HepG2 (cell line): Measurements from ENCODE around the gene GGTLC1.

Experiments used
- ATF1 ChIP-seq: IDR thresholded peaks from 2 replicates; pipeline ENCODE4 v1.6.1; 2016; ENCODE audit warnings: mild to moderate bottlenecking, control low read depth
- CTCF ChIP-seq: sonication (generic); formaldehyde crosslinking; IDR thresholded peaks from 2 replicates; pipeline ENCODE4 v1.5.0; 2020; ENCODE audit warnings: mild to moderate bottlenecking, missing genetic modification reagents, moderate library complexity
- FOXM1 ChIP-seq: sonication (generic); formaldehyde crosslinking; IDR thresholded peaks from 2 replicates; pipeline ENCODE4 v1.5.0; 2020; ENCODE audit warnings: missing genetic modification reagents
- HHEX ChIP-seq: IDR thresholded peaks from 2 replicates; pipeline ENCODE4 v1.6.1; 2016; ENCODE audit warnings: control low read depth
- KDM1A ChIP-seq: IDR thresholded peaks from 2 replicates; pipeline ENCODE4 v1.6.1; 2016; ENCODE audit warnings: missing compliant biosample characterization
- NR2F1 ChIP-seq, 2 experiments: fragments of 450-650 bp in 1 of 2; formaldehyde crosslinking in 1 of 2; IDR thresholded peaks; 2 replicates each; pipeline versions ENCODE4 v1.5.0 to v1.6.1; 2016 to 2020; ENCODE audit warnings: mild to moderate bottlenecking in 1 of 2, missing compliant biosample characterization in 1 of 2, missing genetic modification reagents in 1 of 2, moderate library complexity in 1 of 2
- NR3C1 ChIP-seq: sonication (generic); formaldehyde crosslinking; IDR thresholded peaks from 2 replicates; pipeline ENCODE4 v1.4.0; 2020; ENCODE audit warnings: missing genetic modification reagents
- RXRB ChIP-seq: IDR thresholded peaks from 2 replicates; pipeline ENCODE4 v1.6.1; 2016; ENCODE audit warnings: borderline replicate concordance, missing genetic modification reagents, missing compliant biosample characterization
- SMARCC2 ChIP-seq: fragments of 450-650 bp; IDR thresholded peaks from 2 replicates; pipeline ENCODE4 v1.6.1; 2017; ENCODE audit warnings: antibody characterized with exemption, mild to moderate bottlenecking
- ZNF383 ChIP-seq: sonication (generic); formaldehyde crosslinking; IDR thresholded peaks from 2 replicates; pipeline ENCODE4 v1.4.0; 2020; ENCODE audit warnings: missing genetic modification reagents, mild to moderate bottlenecking, borderline replicate concordance
- TF ChIP-seq, protein P1 (sequence below): sonication (generic); formaldehyde crosslinking; IDR thresholded peaks from 2 replicates; pipeline ENCODE4 v1.5.0; 2020; ENCODE audit warnings: missing genetic modification reagents

- peak; percentile 95 for TF ChIP-seq CTCF (CRISPR knock-in tag)
- TF ChIP-seq SMARCC2 = no peak
- TF ChIP-seq NR3C1 (CRISPR knock-in tag) = no peak
- TF ChIP-seq, protein P1, sequence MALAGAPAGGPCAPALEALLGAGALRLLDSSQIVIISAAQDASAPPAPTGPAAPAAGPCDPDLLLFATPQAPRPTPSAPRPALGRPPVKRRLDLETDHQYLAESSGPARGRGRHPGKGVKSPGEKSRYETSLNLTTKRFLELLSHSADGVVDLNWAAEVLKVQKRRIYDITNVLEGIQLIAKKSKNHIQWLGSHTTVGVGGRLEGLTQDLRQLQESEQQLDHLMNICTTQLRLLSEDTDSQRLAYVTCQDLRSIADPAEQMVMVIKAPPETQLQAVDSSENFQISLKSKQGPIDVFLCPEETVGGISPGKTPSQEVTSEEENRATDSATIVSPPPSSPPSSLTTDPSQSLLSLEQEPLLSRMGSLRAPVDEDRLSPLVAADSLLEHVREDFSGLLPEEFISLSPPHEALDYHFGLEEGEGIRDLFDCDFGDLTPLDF (CRISPR knock-in tag) = no peak
- TF ChIP-seq FOXM1 = no peak
- TF ChIP-seq ZNF383 (CRISPR knock-in tag) = no peak
- TF ChIP-seq ATF1 (CRISPR knock-in tag) = no peak
- TF ChIP-seq HHEX = no peak
- no peak for TF ChIP-seq NR2F1 (CRISPR knock-in tag; IDR thresholded peaks at IDR 0.05)
- peak; percentile 49; the same call in 1 of the 2 replicates for TF ChIP-seq RXRB (CRISPR knock-in tag)
- no peak for TF ChIP-seq KDM1A (CRISPR knock-in tag)
Observed at GRCh38 chr20:23937303-23938117, 51.1 kb downstream of the GGTLC1 start.
